Neuronal stem cell (in vitro differentiated cells): Measurements from ENCODE around the gene SETD2. TPM values are rescaled to one million over a fixed set of nuclear protein-coding genes. Genes with fewer than 3 reads are reported as not detected.

Experiments used
- small RNA-seq: library from polyadenylated mRNA; stranded (forward); fragments of <200 nt; extraction: miRNeasy Mini kit (QIAGEN cat#:217004); gene quantifications from one replicate; pipeline ENCODE3, GENCODE V24; 2013; ENCODE audit not compliant: insufficient read depth

Gene SETD2

Small RNA genes within 50 kb of the gene (small RNA-seq; reads per million reads assigned to genes)
- not detected for gene MRPL57P3
